ENCODE measurements around the gene GLYATL1B. TPM values are rescaled to one million over a fixed set of nuclear protein-coding genes. Genes with fewer than 3 reads are reported as not detected.

Gene GLYATL1B
- total RNA-seq, 1 experiment from 2014 or later: not detected

GRCh38 chr11:59141191-59141590 lies 55.1 kb downstream of the GLYATL1B start:
- no peak overlapping the region for H3K9ac ChIP-seq (ENCODE audit: low read length)
- H3K79me2 ChIP-seq (ENCODE audit: insufficient read depth, low read length): peaks cover 8% of the 10 kb centered on the region; the same call in 1 of the 2 replicates
- H3K36me3 ChIP-seq (ENCODE audit: control insufficient read depth in 1 of 2, insufficient read depth in 2 of 2, low read length in 2 of 2): no peaks in the 10 kb centered on the region
- RAD21 ChIA-PET (ENCODE audit: low non-redundant PET in 1 of 2, low total read pairs in 2 of 2, uncharacterized antibody in 2 of 2, unreplicated experiment in 2 of 2): no interaction called here
- TF ChIP-seq REST (IDR thresholded peaks at IDR 0.05; ENCODE audit: low read depth) (no peak), YY1 (IDR thresholded peaks at IDR 0.05; ENCODE audit: extremely low read depth, insufficient replicate concordance, low read depth, low read length) (no peak), MAX (IDR thresholded peaks at IDR 0.05) (no peak), CEBPB (IDR thresholded peaks at IDR 0.05; ENCODE audit: low read depth) (no peak), POLR2AphosphoS5 (IDR thresholded peaks at IDR 0.05; ENCODE audit: low read depth, low read length) (no peak), CBX3 (IDR thresholded peaks at IDR 0.05; ENCODE audit: low read depth) (no peak), FOSL1 (IDR thresholded peaks at IDR 0.05; ENCODE audit: low read depth) (no peak), ZFX (IDR thresholded peaks at IDR 0.05) (no peak), EZH2phosphoT487 (IDR thresholded peaks at IDR 0.05; ENCODE audit: borderline replicate concordance) (no peak), EGR1 (IDR thresholded peaks at IDR 0.05; ENCODE audit: low read depth) (no peak), CTCF (IDR thresholded peaks at IDR 0.05 in 2 of 3, conservative IDR thresholded peaks at IDR 0.05 in 1 of 3; ENCODE audit: borderline replicate concordance in 1 of 3, insufficient read depth in 1 of 3, low read depth in 2 of 3, low read length in 2 of 3) (no peak)
- POLR2A ChIA-PET: no interaction called here
- no peaks in the 10 kb centered on the region for H3K9me2 ChIP-seq (ENCODE audit: insufficient read depth)
- no peaks in the 10 kb centered on the region for H4K20me1 ChIP-seq (ENCODE audit: insufficient read depth)
- no TSS peak for BruUV-seq (replicated peaks)
- intact Hi-C loops (cut with micrococcal nuclease): loop anchor here (5.0 to 10.0 kb wide), 2 partner anchors 216 to 564 kb away; partner anchors contain the start of genes LPXN and ZFP91
- H3K4me1 ChIP-seq (ENCODE audit: control insufficient read depth in 1 of 2, insufficient read depth in 2 of 2, low read length in 2 of 2): peaks cover 15 to 34% of the 10 kb centered on the region in 2 experiments
- H3K4me3 ChIP-seq (replicated peaks in 1 of 2; ENCODE audit: low read depth in 1 of 2, low read length in 2 of 2): no peak overlapping the region
- CTCF ChIA-PET: interaction anchor here (1.6 to 2.3 kb wide), 2 partner anchors 31 kb away, joined by 5 to 6 read pairs; partner anchors contain the start of gene DTX4
- ATAC-seq: no peak
- H3K27me3 ChIP-seq (ENCODE audit: insufficient read depth, low read length): no peaks in the 10 kb centered on the region
- no peak overlapping the region for H3K27ac ChIP-seq (ENCODE audit: low read depth, low read length)
- H3K9me3 ChIP-seq (ENCODE audit: control insufficient read depth in 1 of 2, insufficient read depth in 1 of 2, low read depth in 1 of 2, low read length in 2 of 2): no peaks in the 10 kb centered on the region
- H2AFZ ChIP-seq (ENCODE audit: low read depth, low read length, poor library complexity, severe bottlenecking): no peak overlapping the region
- no peak overlapping the region for H3K4me2 ChIP-seq (ENCODE audit: low read length)
- no peak for DNase-seq (ENCODE audit: low read depth, low spot score)
